Fibroblast of lung (primary cell): ENCODE data around the gene NECTIN1. TPM values are rescaled to one million over a fixed set of nuclear protein-coding genes. Genes with fewer than 3 reads are reported as not detected.

Source experiments
- DNase-seq, 2 donors: peaks; one replicate each; pipeline versions ENCODE4 v3.0.0 to v3.0.0-alpha.2; 2010; ENCODE audit warnings: low read depth in 2 of 2
- H2AFZ ChIP-seq: 2 replicates; pipeline ENCODE4 v1.5.1; 2012; ENCODE audit warnings: low read length, control low read depth, inconsistent platforms
- H3K27ac ChIP-seq: 2 replicates; pipeline ENCODE4 v1.5.1; 2011; ENCODE audit warnings: low read length, control low read depth; ENCODE audit not compliant: insufficient read depth
- H3K27me3 ChIP-seq: 2 replicates; pipeline ENCODE4 v1.5.1; 2011; ENCODE audit warnings: mild to moderate bottlenecking, low read length; ENCODE audit not compliant: control insufficient read depth, insufficient read depth
- H3K36me3 ChIP-seq: 2 replicates; pipeline ENCODE4 v1.5.1; 2011; ENCODE audit warnings: low read length; ENCODE audit not compliant: control insufficient read depth, insufficient read depth
- H3K4me1 ChIP-seq: 2 replicates; pipeline ENCODE4 v1.5.1; 2011; ENCODE audit warnings: low read length; ENCODE audit not compliant: control insufficient read depth, insufficient read depth; ENCODE audit errors: extremely low read depth
- H3K4me2 ChIP-seq: 2 replicates; pipeline ENCODE4 v1.5.1; 2011; ENCODE audit warnings: low read length, control low read depth; ENCODE audit not compliant: insufficient read depth; ENCODE audit errors: extremely low read depth
- H3K4me3 ChIP-seq, 4 experiments: fragments of 200-600 bp in 1 of 4; sonication (generic) in 1 of 4; replicated peaks in 1 of 4; 2 replicates each; pipeline ENCODE4 v1.5.1; 2011 to 2016; ENCODE audit warnings: low read length in 4 of 4, low read depth in 3 of 4, mild to moderate bottlenecking in 3 of 4, control low read depth in 2 of 4, inconsistent platforms in 1 of 4, mixed read lengths in 1 of 4; ENCODE audit not compliant: insufficient read depth in 1 of 4; ENCODE audit errors: control extremely low read depth in 1 of 4
- H3K79me2 ChIP-seq: 2 replicates; pipeline ENCODE4 v1.5.1; 2012; ENCODE audit warnings: mild to moderate bottlenecking, low read length, inconsistent platforms; ENCODE audit not compliant: control insufficient read depth, insufficient read depth
- H3K9ac ChIP-seq: 2 replicates; pipeline ENCODE4 v1.5.1; 2011; ENCODE audit warnings: mild to moderate bottlenecking, low read length, control low read depth; ENCODE audit not compliant: insufficient read depth
- H3K9me3 ChIP-seq: 2 replicates; pipeline ENCODE4 v1.5.1; 2012; ENCODE audit warnings: low read depth, low read length; ENCODE audit not compliant: control insufficient read depth, insufficient read depth
- H4K20me1 ChIP-seq: 2 replicates; pipeline ENCODE4 v1.5.1; 2011; ENCODE audit warnings: low read length; ENCODE audit not compliant: control insufficient read depth, insufficient read depth; ENCODE audit errors: extremely low read depth
- CTCF ChIP-seq, 2 donors: IDR thresholded peaks in 1 of 2; conservative IDR thresholded peaks in 1 of 2; 1 replicate in 1 of 2; 2 replicates in 1 of 2; pipeline ENCODE4 v1.5.1; 2011 to 2012; ENCODE audit warnings: low read length in 2 of 2, control low read depth in 1 of 2, inconsistent platforms in 1 of 2, low read depth in 1 of 2, mild to moderate bottlenecking in 1 of 2
- EZH2 ChIP-seq: IDR thresholded peaks from 2 replicates; pipeline ENCODE4 v1.5.1; 2012; ENCODE audit warnings: low read length, control low read depth, mild to moderate bottlenecking; ENCODE audit errors: missing control alignments
- polyA plus RNA-seq, 2 donors: library from polyadenylated mRNA; depleted of rRNA in 1 of 2; stranded (reverse) in 1 of 2; unstranded in 1 of 2; fragments of >200 nt; gene quantifications; 2 replicates each; pipeline ENCODE4 v1.2.1, GENCODE V29; 2011 to 2012; ENCODE audit warnings: missing spikeins in 1 of 2
- total RNA-seq: library from RNA; depleted of rRNA; stranded (reverse); fragments of >200 nt; gene quantifications from 2 replicates; pipeline ENCODE4 v1.2.1, GENCODE V29; 2014

The NECTIN1 gene
- total and polyA plus RNA-seq, 2 donors (not counting 1 experiment from before 2014, with no cell fraction given) = 2.0 to 2.8 TPM

- H3K4me1 ChIP-seq = peaks cover 5% of the 10 kb centered on the region
- TF ChIP-seq CTCF (conservative IDR thresholded peaks at IDR 0.05 in 1 of 2, IDR thresholded peaks at IDR 0.05 in 1 of 2; ENCODE audit: low read depth in 1 of 2, low read length in 2 of 2) (no peak), EZH2 (no peak)
- no peaks in the 10 kb centered on the region for H4K20me1 ChIP-seq
- H3K79me2 ChIP-seq = peaks cover 2% of the 10 kb centered on the region
- H3K9me3 ChIP-seq = no peaks in the 10 kb centered on the region
- no peaks in the 10 kb centered on the region for H3K27me3 ChIP-seq
- H2AFZ ChIP-seq = no peak overlapping the region
- no peak overlapping the region for H3K9ac ChIP-seq
- no peak for DNase-seq
- H3K36me3 ChIP-seq = no peaks in the 10 kb centered on the region
- no peak overlapping the region for H3K4me2 ChIP-seq
- no peak overlapping the region for H3K27ac ChIP-seq
- H3K4me3 ChIP-seq = no peak overlapping the region
Measured at GRCh38 chr11:119722281-119722794, 6.7 kb downstream of the NECTIN1 start.

GRCh38 chr11:119721129-119722120 lies 7.6 kb downstream of the NECTIN1 start:
- no peak overlapping the region for H3K27ac ChIP-seq
- H3K4me2 ChIP-seq = no peak overlapping the region
- H3K9ac ChIP-seq = no peak overlapping the region
- H2AFZ ChIP-seq = no peak overlapping the region
- peaks cover 2% of the 10 kb centered on the region for H3K4me1 ChIP-seq
- no peaks in the 10 kb centered on the region for H3K36me3 ChIP-seq
- no peak overlapping the region for H3K4me3 ChIP-seq
- no peak for TF ChIP-seq EZH2
- peak; percentile 25 to 45 for TF ChIP-seq CTCF (conservative IDR thresholded peaks at IDR 0.05 in 1 of 2, IDR thresholded peaks at IDR 0.05 in 1 of 2; ENCODE audit: low read depth in 1 of 2, low read length in 2 of 2)
- peak in 1 of 2 donors; percentile 39 for DNase-seq
- H3K79me2 ChIP-seq = no peaks in the 10 kb centered on the region
- no peaks in the 10 kb centered on the region for H4K20me1 ChIP-seq
- no peaks in the 10 kb centered on the region for H3K9me3 ChIP-seq
- H3K27me3 ChIP-seq = no peaks in the 10 kb centered on the region

- no peak overlapping the region for H3K27ac ChIP-seq
- no peaks in the 10 kb centered on the region for H3K36me3 ChIP-seq
- H3K79me2 ChIP-seq = no peaks in the 10 kb centered on the region
- no peaks in the 10 kb centered on the region for H3K9me3 ChIP-seq
- no peak overlapping the region for H3K4me2 ChIP-seq
- H3K4me1 ChIP-seq = peaks cover 2% of the 10 kb centered on the region
- H2AFZ ChIP-seq = no peak overlapping the region
- no peak for DNase-seq
- no peaks in the 10 kb centered on the region for H4K20me1 ChIP-seq
- no peak overlapping the region for H3K9ac ChIP-seq
- H3K4me3 ChIP-seq = no peak overlapping the region
- TF ChIP-seq EZH2 = no peak
- no peak for TF ChIP-seq CTCF (conservative IDR thresholded peaks at IDR 0.05 in 1 of 2, IDR thresholded peaks at IDR 0.05 in 1 of 2; ENCODE audit: low read depth in 1 of 2, low read length in 2 of 2)
- H3K27me3 ChIP-seq = no peaks in the 10 kb centered on the region
Measured at GRCh38 chr11:119720311-119720913, 8.6 kb downstream of the NECTIN1 start.
